HepG2 (cell line): ENCODE data around the gene ATP5MG. TPM values are rescaled to one million over a fixed set of nuclear protein-coding genes. Genes with fewer than 3 reads are reported as not detected.

Experiments used
- BRD4 ChIP-seq: sonication (generic); formaldehyde crosslinking; IDR thresholded peaks from 2 replicates; pipeline ENCODE4 v1.4.0; 2020; ENCODE audit warnings: missing genetic modification reagents
- DNMT1 ChIP-seq: sonication (generic); formaldehyde crosslinking; IDR thresholded peaks from 2 replicates; pipeline ENCODE4 v1.5.1; 2020; ENCODE audit warnings: mild to moderate bottlenecking, missing genetic modification reagents
- ELF3 ChIP-seq: IDR thresholded peaks from 2 replicates; pipeline ENCODE4 v1.6.1; 2016; ENCODE audit warnings: missing genetic modification reagents, missing compliant biosample characterization
- NFIB ChIP-seq: sonication (generic); formaldehyde crosslinking; IDR thresholded peaks from 2 replicates; pipeline ENCODE4 v1.9.0; 2021; ENCODE audit warnings: missing genetic modification reagents, mild to moderate bottlenecking, borderline replicate concordance
- PITX1 ChIP-seq: sonication (generic); formaldehyde crosslinking; IDR thresholded peaks from 2 replicates; pipeline ENCODE4 v1.5.1; 2020; ENCODE audit warnings: mild to moderate bottlenecking, missing genetic modification reagents
- SSRP1 ChIP-seq: IDR thresholded peaks from 2 replicates; pipeline ENCODE4 v1.6.1; 2016; ENCODE audit warnings: control low read depth
- ZFP1 ChIP-seq: IDR thresholded peaks from 2 replicates; pipeline ENCODE4 v1.6.1; 2016
- ZNF234 ChIP-seq: sonication (generic); formaldehyde crosslinking; conservative IDR thresholded peaks from 2 replicates; pipeline ENCODE4 v1.5.1; 2020; ENCODE audit warnings: mild to moderate bottlenecking, missing genetic modification reagents
- ZNF326 ChIP-seq: sonication (generic); formaldehyde crosslinking; IDR thresholded peaks from 2 replicates; pipeline ENCODE4 v1.4.0; 2020; ENCODE audit warnings: missing genetic modification reagents, borderline replicate concordance
- ZNF354B ChIP-seq: sonication (generic); formaldehyde crosslinking; IDR thresholded peaks from 2 replicates; pipeline ENCODE4 v1.8.0; 2022; ENCODE audit warnings: mild to moderate bottlenecking, missing genetic modification reagents
- ZNF546 ChIP-seq: sonication (generic); formaldehyde crosslinking; conservative IDR thresholded peaks from 2 replicates; pipeline ENCODE4 v1.8.1; 2023; ENCODE audit warnings: mild to moderate bottlenecking, missing genetic modification reagents
- ZNF557 ChIP-seq: sonication (generic); formaldehyde crosslinking; IDR thresholded peaks from 2 replicates; pipeline ENCODE4 v1.4.0; 2020; ENCODE audit warnings: missing genetic modification reagents
- ZNF558 ChIP-seq: sonication (generic); formaldehyde crosslinking; IDR thresholded peaks from 2 replicates; pipeline ENCODE4 v1.9.0; 2022; ENCODE audit warnings: mild to moderate bottlenecking, missing genetic modification reagents, borderline replicate concordance
- ZNF572 ChIP-seq: sonication (generic); formaldehyde crosslinking; IDR thresholded peaks from 2 replicates; pipeline ENCODE4 v1.5.1; 2020; ENCODE audit warnings: mild to moderate bottlenecking, missing genetic modification reagents
- ZZZ3 ChIP-seq: sonication (generic); formaldehyde crosslinking; IDR thresholded peaks from 2 replicates; pipeline ENCODE4 v1.4.0; 2020; ENCODE audit warnings: missing genetic modification reagents, mild to moderate bottlenecking, borderline replicate concordance
- polyA plus RNA-seq, 8 experiments: library from polyadenylated mRNA; depleted of rRNA in 3 of 8; stranded (reverse) in 7 of 8; unstranded in 1 of 8; fragments of >200 nt; fragmentation: Illumina TruSeq in 4 of 8; extraction: Trizol in 4 of 8; gene quantifications; 2 replicates each; pipeline versions ENCODE4 v1.2.1 to v1.2.3, GENCODE V29; 2011 to 2016; ENCODE audit warnings: low read depth in 4 of 8, missing spikeins in 1 of 8, mixed read lengths in 1 of 8; ENCODE audit not compliant: insufficient read depth in 1 of 8
- total RNA-seq, 5 experiments: library from RNA; depleted of rRNA; stranded (reverse); fragments of >200 nt; fragmentation: Illumina TruSeq; extraction: Trizol; gene quantifications; 2 replicates each; pipeline ENCODE4 v1.2.3, GENCODE V29; 2016; ENCODE audit warnings: low read depth in 1 of 5
- TF ChIP-seq, protein P1 (sequence below): sonication (generic); formaldehyde crosslinking; IDR thresholded peaks from 2 replicates; pipeline ENCODE4 v1.8.1; 2023; ENCODE audit warnings: mild to moderate bottlenecking, inconsistent platforms, moderate library complexity, missing genetic modification reagents, borderline replicate concordance
- TF ChIP-seq, protein P2 (sequence below): fragments of 450-650 bp; IDR thresholded peaks from 2 replicates; pipeline ENCODE4 v1.6.1; 2016
- TF ChIP-seq, protein P3 (sequence below): sonication (generic); formaldehyde crosslinking; IDR thresholded peaks from 2 replicates; pipeline ENCODE4 v1.4.0; 2020; ENCODE audit warnings: mild to moderate bottlenecking, low read depth, missing genetic modification reagents
- TF ChIP-seq, protein P4 (sequence below): IDR thresholded peaks from 2 replicates; pipeline ENCODE4 v1.6.1; 2016; ENCODE audit warnings: low read depth, borderline replicate concordance
- TF ChIP-seq, protein P5 (sequence below): sonication (generic); formaldehyde crosslinking; IDR thresholded peaks from 2 replicates; pipeline ENCODE4 v1.8.0; 2022; ENCODE audit warnings: missing genetic modification reagents, mild to moderate bottlenecking, moderate library complexity, borderline replicate concordance
- TF ChIP-seq, protein P6 (sequence below): sonication (generic); formaldehyde crosslinking; IDR thresholded peaks from 2 replicates; pipeline ENCODE4 v1.8.1; 2023; ENCODE audit warnings: missing genetic modification reagents, mild to moderate bottlenecking, borderline replicate concordance
- TF ChIP-seq, protein P7 (sequence below): sonication (generic); formaldehyde crosslinking; IDR thresholded peaks from 2 replicates; pipeline ENCODE4 v1.8.1; 2023; ENCODE audit warnings: mild to moderate bottlenecking, missing genetic modification reagents, borderline replicate concordance

ATP5MG gene
- total and polyA plus RNA-seq, 2 of the 13 experiments (the other 11 are each of a cell fraction or from before 2014, with no cell fraction given) = 260 to 320 TPM

DNA sequence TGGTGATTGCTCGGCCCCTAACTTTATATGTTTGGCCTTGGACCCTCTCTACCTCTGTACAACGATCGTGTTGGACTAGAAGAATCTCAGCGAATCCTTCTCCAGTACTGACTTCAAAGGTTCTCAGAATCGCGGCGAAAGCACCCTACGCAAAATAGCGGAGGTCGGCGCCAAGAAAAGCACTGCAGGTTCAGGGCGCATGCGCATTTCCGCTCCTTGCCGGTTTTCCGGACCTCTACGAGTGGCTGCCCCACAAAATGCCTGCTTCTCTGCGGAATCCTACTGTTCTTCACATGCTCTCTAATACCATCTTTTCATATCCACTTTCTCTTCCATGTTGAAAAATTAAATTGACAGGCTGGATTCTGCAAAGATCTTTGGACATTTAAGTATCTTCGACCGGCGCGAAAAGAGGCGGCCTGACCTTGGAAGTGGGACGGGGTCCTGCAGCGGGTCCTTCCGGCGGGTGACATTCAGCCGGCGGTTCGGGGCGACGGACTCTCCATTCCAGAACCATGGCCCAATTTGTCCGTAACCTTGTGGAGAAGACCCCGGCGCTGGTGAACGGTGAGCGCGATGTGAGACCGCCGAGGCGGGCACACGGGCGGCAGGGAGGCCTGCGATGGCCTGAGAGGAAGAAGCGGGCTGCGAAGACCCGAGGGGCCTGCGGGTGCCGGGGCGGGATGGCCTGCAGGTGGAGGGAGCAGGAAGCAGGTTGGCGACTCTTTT lies at the start of gene ATP5MG (continued):
- TF ChIP-seq ZNF354B (CRISPR knock-in tag) = no peak
- TF ChIP-seq, protein P1, sequence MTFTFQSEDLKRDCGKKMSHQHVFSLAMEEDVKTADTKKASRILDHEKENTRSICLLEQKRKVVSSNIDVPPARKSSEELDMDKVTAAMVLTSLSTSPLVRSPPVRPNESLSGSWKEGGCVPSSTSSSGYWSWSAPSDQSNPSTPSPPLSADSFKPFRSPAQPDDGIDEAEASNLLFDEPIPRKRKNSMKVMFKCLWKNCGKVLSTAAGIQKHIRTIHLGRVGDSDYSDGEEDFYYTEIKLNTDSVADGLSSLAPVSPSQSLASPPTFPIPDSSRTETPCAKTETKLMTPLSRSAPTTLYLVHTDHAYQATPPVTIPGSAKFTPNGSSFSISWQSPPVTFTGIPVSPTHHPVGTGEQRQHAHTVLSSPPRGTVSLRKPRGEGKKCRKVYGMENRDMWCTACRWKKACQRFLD (CRISPR knock-in tag) = no peak
- TF ChIP-seq, protein P2, sequence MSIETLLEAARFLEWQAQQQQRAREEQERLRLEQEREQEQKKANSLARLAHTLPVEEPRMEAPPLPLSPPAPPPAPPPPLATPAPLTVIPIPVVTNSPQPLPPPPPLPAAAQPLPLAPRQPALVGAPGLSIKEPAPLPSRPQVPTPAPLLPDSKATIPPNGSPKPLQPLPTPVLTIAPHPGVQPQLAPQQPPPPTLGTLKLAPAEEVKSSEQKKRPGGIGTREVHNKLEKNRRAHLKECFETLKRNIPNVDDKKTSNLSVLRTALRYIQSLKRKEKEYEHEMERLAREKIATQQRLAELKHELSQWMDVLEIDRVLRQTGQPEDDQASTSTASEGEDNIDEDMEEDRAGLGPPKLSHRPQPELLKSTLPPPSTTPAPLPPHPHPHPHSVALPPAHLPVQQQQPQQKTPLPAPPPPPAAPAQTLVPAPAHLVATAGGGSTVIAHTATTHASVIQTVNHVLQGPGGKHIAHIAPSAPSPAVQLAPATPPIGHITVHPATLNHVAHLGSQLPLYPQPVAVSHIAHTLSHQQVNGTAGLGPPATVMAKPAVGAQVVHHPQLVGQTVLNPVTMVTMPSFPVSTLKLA = no peak
- peak; percentile 56; the same call in 1 of the 2 replicates for TF ChIP-seq ZZZ3 (CRISPR knock-in tag)
- TF ChIP-seq ZNF326 (CRISPR knock-in tag) = no peak
- TF ChIP-seq ZNF558 (CRISPR knock-in tag) = no peak
- TF ChIP-seq, protein P3, sequence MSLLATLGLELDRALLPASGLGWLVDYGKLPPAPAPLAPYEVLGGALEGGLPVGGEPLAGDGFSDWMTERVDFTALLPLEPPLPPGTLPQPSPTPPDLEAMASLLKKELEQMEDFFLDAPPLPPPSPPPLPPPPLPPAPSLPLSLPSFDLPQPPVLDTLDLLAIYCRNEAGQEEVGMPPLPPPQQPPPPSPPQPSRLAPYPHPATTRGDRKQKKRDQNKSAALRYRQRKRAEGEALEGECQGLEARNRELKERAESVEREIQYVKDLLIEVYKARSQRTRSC (CRISPR knock-in tag) = no peak
- no peak for TF ChIP-seq ZNF572 (CRISPR knock-in tag)
- TF ChIP-seq, protein P4, sequence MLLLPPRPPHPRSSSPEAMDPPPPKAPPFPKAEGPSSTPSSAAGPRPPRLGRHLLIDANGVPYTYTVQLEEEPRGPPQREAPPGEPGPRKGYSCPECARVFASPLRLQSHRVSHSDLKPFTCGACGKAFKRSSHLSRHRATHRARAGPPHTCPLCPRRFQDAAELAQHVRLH = peak; percentile 24; the same call in 1 of the 2 replicates
- TF ChIP-seq, protein P5, sequence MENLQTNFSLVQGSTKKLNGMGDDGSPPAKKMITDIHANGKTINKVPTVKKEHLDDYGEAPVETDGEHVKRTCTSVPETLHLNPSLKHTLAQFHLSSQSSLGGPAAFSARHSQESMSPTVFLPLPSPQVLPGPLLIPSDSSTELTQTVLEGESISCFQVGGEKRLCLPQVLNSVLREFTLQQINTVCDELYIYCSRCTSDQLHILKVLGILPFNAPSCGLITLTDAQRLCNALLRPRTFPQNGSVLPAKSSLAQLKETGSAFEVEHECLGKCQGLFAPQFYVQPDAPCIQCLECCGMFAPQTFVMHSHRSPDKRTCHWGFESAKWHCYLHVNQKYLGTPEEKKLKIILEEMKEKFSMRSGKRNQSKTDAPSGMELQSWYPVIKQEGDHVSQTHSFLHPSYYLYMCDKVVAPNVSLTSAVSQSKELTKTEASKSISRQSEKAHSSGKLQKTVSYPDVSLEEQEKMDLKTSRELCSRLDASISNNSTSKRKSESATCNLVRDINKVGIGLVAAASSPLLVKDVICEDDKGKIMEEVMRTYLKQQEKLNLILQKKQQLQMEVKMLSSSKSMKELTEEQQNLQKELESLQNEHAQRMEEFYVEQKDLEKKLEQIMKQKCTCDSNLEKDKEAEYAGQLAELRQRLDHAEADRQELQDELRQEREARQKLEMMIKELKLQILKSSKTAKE (CRISPR knock-in tag) = no peak
- TF ChIP-seq SSRP1 (CRISPR knock-in tag) = no peak
- no peak for TF ChIP-seq ZNF234 (CRISPR knock-in tag)
- TF ChIP-seq NFIB = no peak
- TF ChIP-seq DNMT1 (CRISPR knock-in tag) = no peak
- TF ChIP-seq ZNF546 (CRISPR knock-in tag) = no peak
- TF ChIP-seq ZFP1 (CRISPR knock-in tag) = no peak
- TF ChIP-seq PITX1 (CRISPR knock-in tag) = peak; percentile 48; the same call in 1 of the 2 replicates
- TF ChIP-seq, protein P6, sequence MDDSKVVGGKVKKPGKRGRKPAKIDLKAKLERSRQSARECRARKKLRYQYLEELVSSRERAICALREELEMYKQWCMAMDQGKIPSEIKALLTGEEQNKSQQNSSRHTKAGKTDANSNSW (CRISPR knock-in tag) = no peak; the same call in 1 of the 2 replicates
- TF ChIP-seq ZNF557 (CRISPR knock-in tag) = no peak
- TF ChIP-seq BRD4 = no peak
- TF ChIP-seq, protein P7, sequence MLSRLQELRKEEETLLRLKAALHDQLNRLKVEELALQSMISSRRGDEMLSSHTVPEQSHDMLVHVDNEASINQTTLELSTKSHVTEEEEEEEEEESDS = no peak
- peak; percentile 47 for TF ChIP-seq ELF3 (CRISPR knock-in tag)
